Bronchial epithelial cell (primary cell): Measurements from ENCODE around the gene BST2. TPM values are rescaled to one million over a fixed set of nuclear protein-coding genes. Genes with fewer than 3 reads are reported as not detected.

Source experiments
- DNase-seq: peaks from one replicate; pipeline ENCODE4 v3.0.0-alpha.2; 2010; ENCODE audit warnings: low read depth
- FAIRE-seq: peaks from 2 replicates; lab custom pipeline; 2011; peaks lifted over from hg19 to GRCh38; lab: Jason Lieb, UNC
- H3K27me3 ChIP-seq: 2 replicates; pipeline ENCODE4 v1.5.1; 2011; ENCODE audit warnings: low read length; ENCODE audit not compliant: control insufficient read depth, insufficient read depth
- H3K36me3 ChIP-seq: 2 replicates; pipeline ENCODE4 v1.5.1; 2011; ENCODE audit warnings: low read length; ENCODE audit not compliant: control insufficient read depth, insufficient read depth
- H3K4me3 ChIP-seq: 2 replicates; pipeline ENCODE4 v1.5.1; 2011; ENCODE audit warnings: mild to moderate bottlenecking, low read depth, low read length, control low read depth
- total RNA-seq: library from RNA; depleted of rRNA; stranded (reverse); fragments of >200 nt; gene quantifications from 2 replicates; pipeline ENCODE4 v1.2.1, GENCODE V29; 2014
- TF ChIP-seq, protein P1 (sequence below): IDR thresholded peaks from 2 replicates; pipeline ENCODE4 v1.5.1; 2011; ENCODE audit warnings: mild to moderate bottlenecking, moderate library complexity, low read length, control low read depth, inconsistent platforms; ENCODE audit not compliant: insufficient read depth, severe bottlenecking

BST2 gene
- total RNA-seq, 1 donor from 2014 or later: 8.7 TPM

- FAIRE-seq: peak; percentile 40
- TF ChIP-seq, protein P1, sequence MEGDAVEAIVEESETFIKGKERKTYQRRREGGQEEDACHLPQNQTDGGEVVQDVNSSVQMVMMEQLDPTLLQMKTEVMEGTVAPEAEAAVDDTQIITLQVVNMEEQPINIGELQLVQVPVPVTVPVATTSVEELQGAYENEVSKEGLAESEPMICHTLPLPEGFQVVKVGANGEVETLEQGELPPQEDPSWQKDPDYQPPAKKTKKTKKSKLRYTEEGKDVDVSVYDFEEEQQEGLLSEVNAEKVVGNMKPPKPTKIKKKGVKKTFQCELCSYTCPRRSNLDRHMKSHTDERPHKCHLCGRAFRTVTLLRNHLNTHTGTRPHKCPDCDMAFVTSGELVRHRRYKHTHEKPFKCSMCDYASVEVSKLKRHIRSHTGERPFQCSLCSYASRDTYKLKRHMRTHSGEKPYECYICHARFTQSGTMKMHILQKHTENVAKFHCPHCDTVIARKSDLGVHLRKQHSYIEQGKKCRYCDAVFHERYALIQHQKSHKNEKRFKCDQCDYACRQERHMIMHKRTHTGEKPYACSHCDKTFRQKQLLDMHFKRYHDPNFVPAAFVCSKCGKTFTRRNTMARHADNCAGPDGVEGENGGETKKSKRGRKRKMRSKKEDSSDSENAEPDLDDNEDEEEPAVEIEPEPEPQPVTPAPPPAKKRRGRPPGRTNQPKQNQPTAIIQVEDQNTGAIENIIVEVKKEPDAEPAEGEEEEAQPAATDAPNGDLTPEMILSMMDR: no peak
- H3K4me3 ChIP-seq: no peak overlapping the region
Observed at GRCh38 chr19:17447704-17448130, 42.3 kb upstream of the BST2 start.

GRCh38 chr19:17445526-17446165 is 40.2 kb upstream of the BST2 start:
- no peaks in the 10 kb centered on the region for H3K36me3 ChIP-seq
- TF ChIP-seq, protein P1: no peak
- FAIRE-seq: no peak
- no peaks in the 10 kb centered on the region for H3K27me3 ChIP-seq
- DNase-seq: no peak
- no peak overlapping the region for H3K4me3 ChIP-seq

More at GRCh38 chr19:17447704-17448130, 42.3 kb upstream of the BST2 start:
- Histone ChIP-seq H3K27me3 (no peaks in the 10 kb centered on the region), H3K36me3 (no peaks in the 10 kb centered on the region)
- DNase-seq: no peak

DNA sequence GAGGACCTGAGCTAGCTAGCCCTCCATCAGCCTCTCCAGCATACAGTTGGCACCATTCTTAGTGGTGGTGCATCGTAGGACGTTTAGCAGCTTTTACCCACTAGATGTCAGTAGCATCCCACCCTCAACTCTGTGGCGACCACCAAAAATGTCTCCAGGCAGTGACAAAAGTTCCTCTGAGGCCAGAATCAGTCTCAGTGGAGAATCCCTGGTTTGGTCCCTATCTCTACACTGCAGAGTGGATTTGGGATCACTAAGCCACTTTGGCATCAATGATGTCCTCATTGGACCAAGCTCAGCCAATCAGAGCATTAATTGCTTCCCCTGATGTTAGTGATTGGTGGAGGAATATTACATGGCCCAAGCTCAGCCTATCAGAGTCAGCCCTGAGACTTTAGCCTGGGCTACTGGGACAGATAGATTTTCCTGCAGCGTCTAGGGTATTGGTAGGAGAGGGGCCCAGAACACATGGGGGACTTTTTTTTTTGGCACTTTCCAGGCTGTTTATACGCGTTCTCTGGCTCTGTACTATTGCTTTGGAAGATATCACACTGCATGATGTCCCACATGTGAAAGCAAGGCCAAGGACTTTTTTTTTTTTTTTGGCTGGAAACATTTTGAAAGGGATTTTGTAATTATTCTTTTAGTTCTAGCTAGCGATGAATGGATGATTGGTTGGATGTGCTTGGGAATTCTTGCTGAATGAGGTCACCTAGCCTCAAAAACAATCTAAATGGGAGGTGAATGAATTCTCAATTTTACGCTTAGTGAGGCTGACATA is 36.0 kb upstream of the BST2 start:
- TF ChIP-seq, protein P1: peak; percentile 57
- H3K27me3 ChIP-seq: no peaks in the 10 kb centered on the region
- FAIRE-seq (no peak), DNase-seq (no peak)
- H3K36me3 ChIP-seq: no peaks in the 10 kb centered on the region
- H3K4me3 ChIP-seq: no peak overlapping the region

DNA sequence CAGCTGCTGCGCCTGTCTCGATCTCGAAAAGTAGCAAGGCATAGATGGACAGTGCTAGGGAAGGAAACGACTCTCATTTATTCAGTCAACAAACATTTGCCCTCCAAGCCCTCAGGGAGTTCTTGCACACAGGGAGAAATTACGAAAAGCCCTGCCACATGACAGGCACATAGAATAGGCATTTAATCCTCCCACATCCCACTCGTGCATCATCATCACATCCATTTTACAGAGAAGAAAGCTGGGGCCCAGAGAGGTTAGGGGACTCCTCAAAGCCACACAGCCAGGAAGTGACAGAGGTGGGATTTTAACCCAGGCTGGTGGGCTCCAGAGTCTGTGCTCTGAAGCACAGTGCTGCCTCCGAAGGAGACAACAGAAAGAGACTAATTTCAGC is 31.4 kb upstream of the BST2 start:
- DNase-seq (no peak), FAIRE-seq (peak; percentile 83)
- Histone ChIP-seq H3K36me3 (no peaks in the 10 kb centered on the region), H3K27me3 (no peaks in the 10 kb centered on the region), H3K4me3 (no peak overlapping the region)
- TF ChIP-seq, protein P1: no peak

- DNase-seq: no peak
- no peak overlapping the region for H3K4me3 ChIP-seq
- no peaks in the 10 kb centered on the region for H3K27me3 ChIP-seq
- TF ChIP-seq, protein P1: no peak
- no peaks in the 10 kb centered on the region for H3K36me3 ChIP-seq
- FAIRE-seq: no peak
Observed at GRCh38 chr19:17436094-17436873, 30.9 kb upstream of the BST2 start.
